Measurements from ENCODE around the gene PLXDC1. TPM values are rescaled to one million over a fixed set of nuclear protein-coding genes. Genes with fewer than 3 reads are reported as not detected.
"Not testable (repeated sequence)": the region's sequence is repeated elsewhere in the genome, so short reads cannot be mapped to it uniquely, and the experiment has no call there.

Gene PLXDC1
- polyA plus RNA-seq, 1 donor = 9.3 TPM

DNA sequence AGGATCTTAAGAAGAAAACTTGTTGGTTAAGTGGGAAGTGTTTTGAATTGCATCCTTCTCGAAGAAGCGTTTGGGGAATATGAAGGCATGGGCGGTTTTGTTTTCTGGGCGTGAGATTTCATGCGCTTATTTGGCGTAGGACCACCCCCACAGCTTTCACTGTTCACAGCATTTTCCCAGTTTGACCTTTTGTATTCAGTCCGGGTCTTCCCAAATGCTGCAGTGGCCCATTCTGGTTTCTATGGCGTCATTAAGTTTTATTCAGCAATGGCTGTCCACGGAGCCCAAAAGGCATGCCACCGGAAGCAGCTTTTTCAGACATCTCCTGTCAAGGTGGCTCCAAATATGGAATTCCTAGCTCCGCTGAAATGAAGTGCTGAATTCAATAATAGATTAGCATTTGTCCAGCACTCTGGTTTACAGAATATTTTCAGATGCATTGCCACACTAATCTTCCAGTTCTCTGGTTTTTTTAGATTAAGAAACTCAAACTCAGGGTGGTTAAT, 93.7 kb downstream of the PLXDC1 start:
- no peak for DNase-seq

GRCh38 chr17:39054111-39054645, 97.3 kb downstream of the PLXDC1 start:
- DNase-seq = no peak

- DNase-seq = not testable (repeated sequence)
These were observed 99.0 kb downstream of the PLXDC1 start for GRCh38 chr17:39052423-39052822.

- no peak for DNase-seq
These were observed 100.3 kb downstream of the PLXDC1 start for GRCh38 chr17:39051001-39051585.

GRCh38 chr17:39045948-39046679, 105.3 kb downstream of the PLXDC1 start:
- DNase-seq = no peak

GRCh38 chr17:39036009-39036408, 115.4 kb downstream of the PLXDC1 start:
- DNase-seq = no peak

DNA sequence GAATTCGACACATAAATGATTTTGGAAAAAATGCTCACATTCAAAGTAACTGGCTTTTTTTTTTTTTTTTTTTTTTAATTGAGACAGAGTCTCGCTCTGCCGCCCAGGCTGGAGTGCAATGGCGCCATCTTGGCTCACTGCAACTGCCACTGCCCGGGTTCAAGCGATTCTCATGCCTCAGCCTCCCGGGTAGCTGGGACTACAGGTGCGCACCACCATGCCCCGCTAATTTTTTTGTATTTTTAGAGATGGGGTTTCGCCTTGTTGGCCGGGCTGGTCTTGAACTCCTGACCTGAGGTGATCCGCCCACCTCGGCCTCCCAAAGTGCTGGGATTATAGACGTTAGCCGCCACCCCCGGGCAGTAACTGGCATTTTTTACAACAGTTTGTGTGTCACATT, 115.9 kb downstream of the PLXDC1 start:
- DNase-seq = not testable (repeated sequence)

GRCh38 chr17:39028690-39029089, 122.7 kb downstream of the PLXDC1 start:
- no peak for DNase-seq

GRCh38 chr17:39027455-39028035, 123.9 kb downstream of the PLXDC1 start:
- peak; percentile 43 for DNase-seq

GRCh38 chr17:39026980-39027451, 124.4 kb downstream of the PLXDC1 start:
- DNase-seq = peak; percentile 49

GRCh38 chr17:39026346-39026745, 125.1 kb downstream of the PLXDC1 start:
- not testable (repeated sequence) for DNase-seq

GRCh38 chr17:39022924-39023323, 128.5 kb downstream of the PLXDC1 start:
- no peak for DNase-seq

- DNase-seq = not testable (repeated sequence)
These were observed 131.4 kb downstream of the PLXDC1 start for GRCh38 chr17:39020037-39020436.

DNA sequence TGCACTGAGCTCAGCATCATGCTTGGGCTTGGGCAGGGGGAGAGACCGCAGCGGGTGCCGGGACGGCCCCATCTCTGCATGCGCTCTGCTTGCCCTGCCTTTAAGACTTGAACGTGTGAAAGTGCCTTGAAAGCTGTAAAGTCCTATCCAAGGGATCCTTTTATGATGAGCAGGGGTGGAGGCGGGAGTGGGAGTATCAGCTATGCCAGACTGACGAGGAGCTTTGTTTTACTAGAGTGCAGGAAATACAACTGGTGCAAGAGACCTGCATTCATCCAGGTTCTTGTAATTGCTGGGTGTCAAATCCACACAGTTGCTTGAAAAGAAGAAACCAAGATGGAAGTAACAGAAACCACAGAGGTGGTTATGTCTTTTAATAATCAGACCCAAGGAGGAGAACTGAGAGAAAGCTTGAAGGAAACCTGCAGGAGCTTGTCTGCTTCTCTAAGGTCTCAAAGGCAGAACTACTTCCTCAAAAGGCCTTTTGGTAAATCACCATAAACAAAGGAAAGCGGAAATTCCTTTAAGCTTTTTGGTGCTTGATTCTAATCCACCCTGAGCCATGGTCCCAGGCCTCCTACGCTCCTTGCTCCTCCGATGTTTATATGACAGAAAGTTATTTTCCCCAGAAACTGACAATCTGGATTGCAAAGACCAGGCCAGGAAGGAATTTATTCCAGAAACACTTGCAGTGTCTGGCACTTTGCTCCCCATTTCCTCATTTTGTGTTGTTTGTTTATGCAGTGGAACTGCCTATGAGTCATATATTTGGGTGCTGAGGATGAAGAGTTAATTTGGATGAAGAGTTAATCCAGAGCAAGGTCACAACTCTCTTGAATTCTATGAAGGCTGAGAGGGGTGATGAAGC, 132.9 kb downstream of the PLXDC1 start:
- no peak for DNase-seq

- no peak for DNase-seq
These were observed 135.0 kb downstream of the PLXDC1 start for GRCh38 chr17:39016193-39017153.

DNA sequence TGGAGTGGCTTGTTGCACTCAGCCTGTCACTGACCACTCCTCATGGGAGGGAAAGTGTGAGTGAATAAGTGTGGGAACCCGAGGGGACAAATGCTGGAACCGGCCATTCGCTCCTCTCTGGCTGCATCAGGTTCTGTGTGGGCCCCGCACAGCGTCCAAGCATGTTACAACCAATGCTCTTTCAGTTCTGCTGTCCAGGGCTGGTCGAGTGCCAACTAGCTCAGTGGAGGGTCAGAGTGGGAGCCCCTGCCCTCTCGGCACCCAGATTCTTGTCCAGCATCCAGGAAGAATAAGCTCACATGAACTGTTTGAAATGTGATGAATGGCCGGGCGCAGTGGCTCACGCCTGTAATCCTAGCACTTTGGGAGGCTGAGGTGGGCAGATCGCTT, 135.9 kb downstream of the PLXDC1 start:
- no peak for DNase-seq

- no peak for DNase-seq
These were observed 136.5 kb downstream of the PLXDC1 start for GRCh38 chr17:39014795-39015545.

GRCh38 chr17:39014044-39014794, 137.2 kb downstream of the PLXDC1 start:
- DNase-seq = no peak
